HCT116 (cell line): Measurements from ENCODE around the gene SLC25A21. TPM values are rescaled to one million over a fixed set of nuclear protein-coding genes. Genes with fewer than 3 reads are reported as not detected.
"Not testable (repeated sequence)": the region's sequence is repeated elsewhere in the genome, so short reads cannot be mapped to it uniquely, and the experiment has no call there.

ENCODE experiments used
- ATAC-seq: fragments of 200-7000 bp; cut with Tn5 transposase; 2 replicates; pipeline ENCODE4 v1.9.1; 2020; ENCODE audit warnings: mild to moderate bottlenecking, moderate library complexity
- BruUV-seq: library from RNA; stranded (reverse); fragments of 400-500 nt; replicated peaks from 2 replicates; lab custom pipeline; 2021; lab: Mats Ljungman, UMichigan
- CTCF ChIA-PET: fragments of 300-600 bp; sonication (Branson Sonifier 250); formaldehyde crosslinking; loops from one replicate; lab custom pipeline; 2021; ENCODE audit warnings: antibody characterized with exemption; lab: Charles Lee
- POLR2A ChIA-PET: fragments of 300-600, 350-600 bp; sonication (Branson Sonifier 250); formaldehyde crosslinking; loops from one replicate; lab custom pipeline; 2021; ENCODE audit warnings: antibody characterized with exemption; lab: Charles Lee
- RAD21 ChIA-PET, 2 experiments: fragments of 300-600 bp; sonication (Branson Sonifier 250); formaldehyde crosslinking; loops; one replicate each; lab custom pipeline; 2023; ENCODE audit warnings: low total read pairs in 2 of 2; ENCODE audit not compliant: uncharacterized antibody in 2 of 2, unreplicated experiment in 2 of 2, low non-redundant PET in 1 of 2; lab: Charles Lee
- DNase-seq: peaks from one replicate; pipeline ENCODE4 v3.0.0-alpha.2; 2010; ENCODE audit warnings: low read depth, low spot score
- H2AFZ ChIP-seq: fragments of 200-600 bp; shearing (Covaris generic), sonication (generic); 2 replicates; pipeline ENCODE4 v1.6.1; 2017; ENCODE audit warnings: low read depth, mixed run types, mixed read lengths, antibody characterized with exemption, low read length; ENCODE audit not compliant: poor library complexity, severe bottlenecking
- H3K27ac ChIP-seq: 2 replicates; pipeline ENCODE4 v1.5.1; 2012; ENCODE audit warnings: low read depth, low read length
- H3K27me3 ChIP-seq: fragments of 200-600 bp; sonication (generic); 2 replicates; pipeline ENCODE4 v1.6.1; 2016; ENCODE audit warnings: mixed run types, low read length, mixed read lengths; ENCODE audit not compliant: insufficient read depth
- H3K36me3 ChIP-seq, 2 experiments: fragments of 200-500 bp in 1 of 2; fragments of 200-600 bp in 1 of 2; sonication (Bioruptor generic) in 1 of 2; sonication (generic) in 1 of 2; 2 replicates each; pipeline versions ENCODE4 v1.5.1 to v1.6.1; 2014 to 2016; ENCODE audit warnings: low read length in 2 of 2, inconsistent platforms in 1 of 2, mixed read lengths in 1 of 2, mixed run types in 1 of 2; ENCODE audit not compliant: insufficient read depth in 2 of 2, control insufficient read depth in 1 of 2
- H3K4me1 ChIP-seq, 2 experiments: fragments of 200-600 bp in 1 of 2; sonication (generic) in 1 of 2; 2 replicates each; pipeline versions ENCODE4 v1.5.1 to v1.6.1; 2012 to 2017; ENCODE audit warnings: low read length in 2 of 2, inconsistent platforms in 1 of 2, mild to moderate bottlenecking in 1 of 2, mixed read lengths in 1 of 2, mixed run types in 1 of 2, moderate library complexity in 1 of 2; ENCODE audit not compliant: insufficient read depth in 2 of 2, control insufficient read depth in 1 of 2
- H3K4me2 ChIP-seq: fragments of 200-600 bp; sonication (generic); 2 replicates; pipeline ENCODE4 v1.6.1; 2017; ENCODE audit warnings: mixed run types, low read length, mixed read lengths
- H3K4me3 ChIP-seq, 2 experiments: fragments of 200-600 bp in 1 of 2; sonication (generic) in 1 of 2; replicated peaks in 1 of 2; 2 replicates each; pipeline ENCODE4 v1.5.1; 2011 to 2016; ENCODE audit warnings: low read length in 2 of 2, control low read depth in 1 of 2, low read depth in 1 of 2, mild to moderate bottlenecking in 1 of 2, mixed read lengths in 1 of 2, mixed run types in 1 of 2
- H3K79me2 ChIP-seq: fragments of 200-600 bp; sonication (generic); 2 replicates; pipeline ENCODE4 v1.6.1; 2017; ENCODE audit warnings: mild to moderate bottlenecking, mixed run types, low read length, moderate library complexity, mixed read lengths; ENCODE audit not compliant: insufficient read depth
- H3K9ac ChIP-seq: fragments of 200-600 bp; sonication (generic); 2 replicates; pipeline ENCODE4 v1.6.1; 2016; ENCODE audit warnings: low read length, mixed read lengths
- H3K9me2 ChIP-seq: fragments of 200-600 bp; sonication (generic), shearing (Covaris generic); 2 replicates; pipeline ENCODE4 v1.6.1; 2017; ENCODE audit warnings: mixed run types, mild to moderate bottlenecking, moderate library complexity; ENCODE audit not compliant: insufficient read depth
- H3K9me3 ChIP-seq, 2 experiments: fragments of 200-500 bp in 1 of 2; fragments of 200-600 bp in 1 of 2; sonication (Bioruptor generic) in 1 of 2; sonication (generic) in 1 of 2; 2 replicates each; pipeline ENCODE4 v1.6.1; 2014 to 2017; ENCODE audit warnings: low read length in 2 of 2, mixed read lengths in 2 of 2, inconsistent platforms in 1 of 2, low read depth in 1 of 2, mild to moderate bottlenecking in 1 of 2, mixed run types in 1 of 2, moderate library complexity in 1 of 2; ENCODE audit not compliant: control insufficient read depth in 1 of 2, insufficient read depth in 1 of 2
- H4K20me1 ChIP-seq: fragments of 200-600 bp; sonication (generic), shearing (Covaris generic); 2 replicates; pipeline ENCODE4 v1.6.1; 2017; ENCODE audit warnings: mixed run types, mild to moderate bottlenecking, moderate library complexity; ENCODE audit not compliant: insufficient read depth
- ELF1 ChIP-seq: IDR thresholded peaks from 2 replicates; pipeline ENCODE4 v1.6.1; 2012; ENCODE audit warnings: low read depth, borderline replicate concordance
- POLR2A ChIP-seq: IDR thresholded peaks from 2 replicates; pipeline ENCODE4 v1.7.0; 2011; ENCODE audit warnings: borderline replicate concordance; ENCODE audit not compliant: insufficient read depth, insufficient read length; ENCODE audit errors: extremely low read depth
- REST ChIP-seq: IDR thresholded peaks from 2 replicates; pipeline ENCODE4 v1.6.1; 2012; ENCODE audit warnings: low read depth
- intact Hi-C: fragments of 100-400 bp; cut with micrococcal nuclease; formaldehyde crosslinking; loops from 2 replicates; pipeline ENCODE4 v1.10.0; 2022
- total RNA-seq: library from RNA; stranded (reverse); gene quantifications from one replicate; pipeline ENCODE4 v1.2.1, GENCODE V29; 2021; ENCODE audit not compliant: unreplicated experiment

Gene SLC25A21
- total RNA-seq, 1 experiment from 2014 or later, result 3.5 TPM

- Histone ChIP-seq H3K36me3 (no peaks in the 10 kb centered on the region), H3K9ac (no peak overlapping the region), H3K4me3 (no peak overlapping the region), H2AFZ (no peak overlapping the region), H4K20me1 (no peaks in the 10 kb centered on the region), H3K27ac (no peak overlapping the region), H3K9me2 (no peaks in the 10 kb centered on the region), H3K27me3 (no peaks in the 10 kb centered on the region), H3K4me1 (peaks cover 8 to 22% of the 10 kb centered on the region in 2 experiments; a peak in 3 of 4 replicates), H3K9me3 (no peaks in the 10 kb centered on the region), H3K4me2 (no peak overlapping the region), H3K79me2 (no peaks in the 10 kb centered on the region)
- BruUV-seq, result no TSS peak
- no peak for TF ChIP-seq ELF1
- TF ChIP-seq REST, result no peak
- TF ChIP-seq POLR2A, result no peak
- CTCF ChIA-PET, result no interaction called here
- intact Hi-C loops, result no loop called here
- DNase-seq (no peak), ATAC-seq (no peak)
- POLR2A ChIA-PET, result no interaction called here
- RAD21 ChIA-PET, result no interaction called here
Measured at GRCh38 chr14:37078131-37078530, 94.3 kb downstream of the SLC25A21 start.

GRCh38 chr14:37074320-37074719 lies 98.1 kb downstream of the SLC25A21 start:
- H3K36me3 ChIP-seq, H3K27me3 ChIP-seq, H3K4me1 ChIP-seq, intact Hi-C loops, H3K9me3 ChIP-seq, ATAC-seq, H3K4me3 ChIP-seq, H2AFZ ChIP-seq, DNase-seq, RAD21 ChIA-PET, POLR2A ChIA-PET, H3K79me2 ChIP-seq, H4K20me1 ChIP-seq, H3K4me2 ChIP-seq, BruUV-seq, H3K9ac ChIP-seq, H3K27ac ChIP-seq, CTCF ChIA-PET, H3K9me2 ChIP-seq: not testable (repeated sequence)
